ENCODE results near the gene MTMR11. TPM values are rescaled to one million over a fixed set of nuclear protein-coding genes. Genes with fewer than 3 reads are reported as not detected.

The MTMR11 gene
- total and polyA plus RNA-seq, 2 of the 8 experiments (the other 6 are each of a cell fraction or from before 2014, with no cell fraction given), result 3.7 to 4.8 TPM

- 0 out of 2 replicates have a peak, but pooled peaks have one; percentile 63 for TF ChIP-seq CHD2 (IDR thresholded peaks at IDR 0.05; ENCODE audit: low read length)
- TF ChIP-seq RBBP5 (IDR thresholded peaks at IDR 0.05; ENCODE audit: borderline replicate concordance, low read depth, low read length), result no peak
- TF ChIP-seq HDAC6 (IDR thresholded peaks at IDR 0.05; ENCODE audit: low read depth, low read length), result no peak
- peak in 1 of 2 experiments; percentile 14; a peak in 1 of 3 replicates for TF ChIP-seq EP300 (IDR thresholded peaks at IDR 0.05; ENCODE audit: borderline replicate concordance in 1 of 2, low read depth in 2 of 2, low read length in 2 of 2)
- TF ChIP-seq BCL11A (IDR thresholded peaks at IDR 0.05; ENCODE audit: low read depth in 2 of 2, low read length in 2 of 2), result no peak
- TF ChIP-seq TAF1 (IDR thresholded peaks at IDR 0.05; ENCODE audit: low read depth, low read length), result peak; percentile 93
- peak; percentile 85 for TF ChIP-seq TAF7 (optimal IDR thresholded peaks at IDR 0.05; ENCODE audit: borderline replicate concordance, low read depth, low read length)
- no peak for TF ChIP-seq KDM5A (IDR thresholded peaks at IDR 0.05; ENCODE audit: low read length)
- no peak for TF ChIP-seq YY1 (IDR thresholded peaks at IDR 0.05; ENCODE audit: low read depth, low read length)
- TF ChIP-seq CHD7 (IDR thresholded peaks at IDR 0.05; ENCODE audit: insufficient replicate concordance, low read length), result no peak
These were observed 50.1 kb downstream of the MTMR11 start (continued) for GRCh38 chr1:149886396-149887195.

All from H1 (cell line).